Common myeloid progenitor, CD34-positive (primary cell): ENCODE data around the gene ZNF483.
"Not testable (repeated sequence)": the region's sequence is repeated elsewhere in the genome, so short reads cannot be mapped to it uniquely, and the experiment has no call there.

Experiments used
- CTCF ChIA-PET: fragments of 350-600 bp; sonication (Branson Sonifier 250); formaldehyde crosslinking; loops from one replicate; lab custom pipeline; 2021; ENCODE audit warnings: antibody characterized with exemption; lab: Charles Lee
- POLR2A ChIA-PET: fragments of 350-600 bp; sonication (Branson Sonifier 250); formaldehyde crosslinking; loops from one replicate; lab custom pipeline; 2021; ENCODE audit warnings: antibody characterized with exemption; lab: Charles Lee
- DNase-seq, 3 donors: peaks; one replicate each; pipeline versions ENCODE4 v3.0.0 to v3.0.0-alpha.2; 2013
- H3K27ac ChIP-seq, 2 experiments: 1 replicate in 1 of 2; 2 replicates in 1 of 2; pipeline ENCODE4 v1.7.0; 2013; ENCODE audit warnings: inconsistent platforms in 2 of 2, low read length in 2 of 2, mild to moderate bottlenecking in 2 of 2, low read depth in 1 of 2, moderate library complexity in 1 of 2; ENCODE audit not compliant: severe bottlenecking in 2 of 2, insufficient read depth in 1 of 2, poor library complexity in 1 of 2
- H3K27me3 ChIP-seq, 5 experiments: replicated peaks in 2 of 5; 1 replicate in 3 of 5; 2 replicates in 2 of 5; pipeline versions ENCODE4 v1.6.1 to v1.7.0; 2013; ENCODE audit warnings: low read length in 4 of 5, mild to moderate bottlenecking in 2 of 5, moderate library complexity in 2 of 5, inconsistent platforms in 1 of 5; ENCODE audit not compliant: insufficient read depth in 5 of 5, control insufficient read depth in 4 of 5
- H3K36me3 ChIP-seq, 4 experiments: 1 replicate in 2 of 4; 2 replicates in 2 of 4; pipeline versions ENCODE4 v1.6.1 to v1.7.0; 2013; ENCODE audit warnings: low read length in 3 of 4, control low read depth in 1 of 4, mild to moderate bottlenecking in 1 of 4; ENCODE audit not compliant: control insufficient read depth in 4 of 4, insufficient read depth in 4 of 4
- H3K4me1 ChIP-seq, 4 experiments: 1 replicate in 3 of 4; 2 replicates in 1 of 4; pipeline versions ENCODE4 v1.6.1 to v1.7.1; 2013; ENCODE audit warnings: low read length in 3 of 4, mild to moderate bottlenecking in 3 of 4, control low read depth in 1 of 4, inconsistent platforms in 1 of 4, moderate library complexity in 1 of 4; ENCODE audit not compliant: control insufficient read depth in 4 of 4, insufficient read depth in 4 of 4; ENCODE audit errors: control extremely low read depth in 1 of 4
- H3K4me3 ChIP-seq, 7 experiments: 1 replicate in 4 of 7; 2 replicates in 3 of 7; pipeline versions ENCODE4 v1.5.1 to v1.7.0; 2013; ENCODE audit warnings: mild to moderate bottlenecking in 7 of 7, low read length in 6 of 7, moderate library complexity in 6 of 7, inconsistent platforms in 2 of 7, low read depth in 2 of 7, control low read depth in 1 of 7; ENCODE audit not compliant: insufficient read depth in 4 of 7, control insufficient read depth in 1 of 7; ENCODE audit errors: extremely low read depth in 1 of 7
- H3K9me3 ChIP-seq, 5 experiments: 1 replicate in 4 of 5; 2 replicates in 1 of 5; pipeline versions ENCODE4 v1.6.1 to v1.7.1; 2013; ENCODE audit warnings: low read length in 4 of 5, mild to moderate bottlenecking in 2 of 5, inconsistent platforms in 1 of 5, low read depth in 1 of 5, moderate library complexity in 1 of 5; ENCODE audit not compliant: control insufficient read depth in 4 of 5, insufficient read depth in 2 of 5; ENCODE audit errors: control extremely low read depth in 1 of 5
- WGBS: methylation state at CpG from one replicate; pipeline ENCODE4 v1.1.5; 2013; ENCODE audit not compliant: insufficient coverage; 5-methylcytosine and 5-hydroxymethylcytosine counted together

ZNF483 gene

DNA sequence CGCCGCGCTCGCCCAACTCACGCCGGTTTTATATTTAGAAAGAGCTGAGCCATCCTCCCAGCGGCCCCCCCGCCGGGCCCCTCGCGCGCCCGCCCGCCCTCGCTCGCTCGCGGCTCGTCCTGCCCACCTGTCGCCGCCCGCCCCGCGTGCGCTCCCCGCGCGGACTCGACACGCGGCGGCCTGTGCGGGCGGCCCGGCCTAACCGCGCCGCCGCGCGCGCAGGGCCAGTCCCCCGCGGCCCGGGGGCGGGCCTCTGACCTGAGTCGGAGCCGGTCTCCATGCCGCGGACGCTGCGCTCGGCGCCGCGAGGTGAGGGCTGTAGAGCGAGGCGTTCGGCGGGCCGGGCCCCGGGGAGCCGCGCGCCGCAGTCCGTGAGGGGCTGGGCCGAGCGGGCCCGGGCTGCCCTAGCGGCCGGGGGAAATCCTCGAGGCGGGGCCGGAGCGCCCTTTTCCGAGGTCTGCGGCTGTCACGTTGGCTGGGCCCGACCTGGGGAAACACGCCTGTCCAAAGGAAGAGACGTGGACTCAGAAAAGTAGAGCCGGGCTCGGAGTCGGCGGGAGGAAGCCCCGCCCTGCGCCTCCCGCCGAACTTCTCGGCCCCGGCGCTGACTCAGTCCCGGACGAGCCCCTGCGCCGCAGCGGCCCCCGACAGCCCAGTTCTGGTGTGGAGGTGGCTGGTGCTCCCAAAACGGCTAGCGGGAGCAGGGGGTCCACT lies 41.0 kb upstream of the ZNF483 start, which contains the start of gene ECPAS:
TSS of gene ECPAS (minus strand) at position 526 of the 714 bp plus-strand sequence. CDS start 11,465 bp downstream, outside the sequence.
- peak; percentile 68 to 87 (median 82) for DNase-seq
- Histone ChIP-seq H3K9me3 (no peaks in the 10 kb centered on the region), H3K4me3 (peak within 1 kb of the TSS; percentile 79 to 97 (median 88)), H3K27me3 (no peaks in the 10 kb centered on the region), H3K4me1 (peaks cover 6 to 14% (median 10%) of the 10 kb centered on the region in 4 experiments), H3K27ac (peak within 1 kb of the TSS; percentile 81 to 93), H3K36me3 (no peaks in the 10 kb centered on the region)
- ChIA-PET CTCF (interaction anchor here (0.9 to 1.0 kb wide), 2 partner anchors 11 to 14 kb away, joined by 3 read pairs; no protein-coding TSS in a partner anchor), POLR2A (interaction anchor here (0.6 kb wide), 1 partner anchor 68 kb away, joined by 4 read pairs; no protein-coding TSS in a partner anchor)
- WGBS = under 1% methylated on average over 94 of the region's 101 CpGs

DNA sequence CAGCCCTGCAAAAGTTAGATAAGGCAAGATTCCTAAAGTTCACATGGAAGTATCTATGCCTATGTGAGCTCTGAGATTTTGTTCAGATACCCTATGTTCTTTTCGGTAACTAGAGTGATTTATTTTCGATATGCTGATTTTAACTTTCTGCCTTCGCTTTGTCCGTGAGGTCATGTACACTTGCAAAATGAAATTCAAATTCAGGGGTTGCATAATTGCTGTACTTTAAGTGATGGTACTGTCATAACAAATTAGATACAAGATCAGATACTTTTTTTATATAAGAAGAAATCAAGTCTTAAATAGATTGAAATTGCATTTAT lies 40.4 kb upstream of the ZNF483 start:
- Histone ChIP-seq H3K4me3 (peak overlapping the region; percentile 79 to 97 (median 88)), H3K27ac (peak overlapping the region; percentile 74 to 86), H3K4me1 (peaks cover 6 to 14% (median 10%) of the 10 kb centered on the region in 4 experiments), H3K36me3 (no peaks in the 10 kb centered on the region), H3K9me3 (no peaks in the 10 kb centered on the region), H3K27me3 (no peaks in the 10 kb centered on the region)
- CTCF ChIA-PET = interaction anchor here (0.6 kb wide), 1 partner anchor 45 kb away, joined by 4 read pairs; no protein-coding TSS in a partner anchor
- 0% methylated on average over 1 of the region's 4 CpGs for WGBS
- DNase-seq = no peak
- POLR2A ChIA-PET = no interaction called here

DNA sequence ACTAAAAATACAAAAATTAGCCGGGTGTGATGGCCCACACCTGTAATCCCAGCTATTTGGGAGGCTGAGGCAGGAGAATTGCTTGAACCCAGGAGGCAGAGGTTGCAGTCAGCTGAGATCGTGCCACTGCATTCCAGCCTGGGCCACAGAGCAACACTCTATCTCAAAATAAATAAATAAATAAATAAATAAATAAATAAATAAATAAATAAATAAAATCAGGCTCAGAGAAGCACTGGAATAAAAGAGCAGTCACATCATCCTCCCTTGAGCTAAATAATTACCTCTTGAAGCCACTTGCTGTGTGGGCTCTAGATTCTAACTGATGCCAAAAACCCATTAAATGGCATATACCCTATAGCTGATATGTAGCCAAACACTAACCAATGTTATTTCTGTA lies 27.8 kb upstream of the ZNF483 start:
- H3K9me3 ChIP-seq, CTCF ChIA-PET, DNase-seq, H3K27me3 ChIP-seq, H3K27ac ChIP-seq, H3K36me3 ChIP-seq, H3K4me1 ChIP-seq, H3K4me3 ChIP-seq, POLR2A ChIA-PET: not testable (repeated sequence)
- WGBS = no CpG with 5 or more reads among the region's 2 CpGs

DNA sequence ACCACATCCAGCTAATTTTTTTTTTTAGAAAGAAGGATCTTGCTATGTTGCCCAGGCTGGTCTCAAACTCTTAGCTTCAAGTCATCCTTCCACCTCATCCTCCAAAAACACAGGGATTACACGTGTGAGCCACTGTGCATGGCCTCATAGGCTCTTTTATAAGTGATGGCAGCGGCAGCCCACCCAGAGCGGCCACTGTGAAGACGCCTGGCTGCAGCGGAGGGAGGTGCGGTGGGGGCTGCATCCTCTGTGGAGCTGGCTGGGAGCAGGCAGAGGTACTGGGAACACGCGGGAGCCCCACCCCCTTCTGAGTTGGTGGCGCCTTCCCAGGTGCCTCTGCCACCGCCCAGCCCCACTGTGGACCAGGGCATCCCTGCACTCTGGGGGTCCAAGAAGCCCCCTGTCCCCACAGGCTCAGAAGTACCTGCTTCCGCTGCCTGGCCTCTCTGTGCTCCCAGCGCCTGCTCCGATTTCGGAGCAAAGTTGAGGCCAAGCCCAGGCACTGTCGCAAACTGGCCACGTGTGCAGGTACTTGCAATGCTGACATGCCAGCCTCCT lies 23.9 kb upstream of the ZNF483 start:
- H3K9me3 ChIP-seq = no peaks in the 10 kb centered on the region
- H3K27ac ChIP-seq = no peak overlapping the region
- no peaks in the 10 kb centered on the region for H3K4me1 ChIP-seq
- 95% methylated on average over 16 of the region's 16 CpGs for WGBS
- POLR2A ChIA-PET = no interaction called here
- CTCF ChIA-PET = interaction anchor here (1.5 kb wide), 1 partner anchor 11 kb away, joined by 3 read pairs; no protein-coding TSS in a partner anchor
- no peak overlapping the region for H3K4me3 ChIP-seq
- no peak for DNase-seq
- no peaks in the 10 kb centered on the region for H3K36me3 ChIP-seq
- H3K27me3 ChIP-seq = no peaks in the 10 kb centered on the region

DNA sequence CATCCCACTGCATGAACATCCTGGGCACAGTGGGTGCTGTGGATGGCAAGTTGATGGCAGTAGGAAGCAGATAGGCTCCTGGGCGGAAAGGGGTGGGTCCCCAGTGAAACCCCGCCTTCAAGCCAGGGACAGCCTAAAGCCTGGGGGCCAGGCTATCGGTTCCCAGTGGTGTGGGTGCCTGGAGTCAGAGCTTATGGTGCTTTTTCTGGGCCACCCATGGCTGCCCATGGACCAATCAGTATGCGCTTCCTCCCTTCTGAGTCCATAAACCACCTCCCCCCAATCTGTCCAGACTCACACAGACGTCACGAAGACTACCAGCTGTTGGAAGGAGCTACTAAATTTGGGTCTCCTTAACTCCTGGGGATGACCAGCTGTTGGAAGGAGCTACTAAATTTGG lies 23.3 kb upstream of the ZNF483 start:
- Histone ChIP-seq H3K27ac (no peak overlapping the region), H3K4me1 (no peaks in the 10 kb centered on the region), H3K4me3 (no peak overlapping the region), H3K27me3 (no peaks in the 10 kb centered on the region), H3K36me3 (no peaks in the 10 kb centered on the region), H3K9me3 (no peaks in the 10 kb centered on the region)
- WGBS = 100% methylated on average over 1 of the region's 6 CpGs
- POLR2A ChIA-PET = no interaction called here
- CTCF ChIA-PET = no interaction called here
- DNase-seq = no peak

DNA sequence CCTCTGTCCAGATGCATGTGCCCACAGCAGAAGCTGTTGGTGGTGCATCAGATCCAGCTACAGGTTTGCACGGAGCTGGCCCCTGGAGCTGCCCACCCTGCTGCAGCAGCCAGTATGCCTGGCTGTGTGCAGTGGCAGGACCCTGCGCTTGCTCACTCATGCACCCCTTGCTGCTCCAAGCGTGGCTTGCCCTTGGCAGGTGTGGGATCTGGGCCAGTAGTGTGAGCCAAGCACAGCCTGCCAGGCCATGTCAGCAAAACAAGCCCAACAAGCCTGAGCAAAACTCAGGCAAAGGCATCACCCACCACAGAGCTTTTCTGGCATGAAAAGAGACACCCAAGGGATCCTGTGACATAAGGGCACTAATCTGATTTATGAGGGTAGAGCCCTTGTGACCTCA lies 22.5 kb upstream of the ZNF483 start:
- Histone ChIP-seq H3K9me3 (no peaks in the 10 kb centered on the region), H3K4me1 (no peaks in the 10 kb centered on the region), H3K4me3 (no peak overlapping the region), H3K36me3 (no peaks in the 10 kb centered on the region), H3K27me3 (no peaks in the 10 kb centered on the region), H3K27ac (no peak overlapping the region)
- WGBS = 95% methylated on average over 3 of the region's 3 CpGs
- ChIA-PET POLR2A (interaction anchor here (0.6 kb wide), 1 partner anchor 131 kb away, joined by 3 read pairs; no protein-coding TSS in a partner anchor), CTCF (no interaction called here)
- DNase-seq = no peak

DNA sequence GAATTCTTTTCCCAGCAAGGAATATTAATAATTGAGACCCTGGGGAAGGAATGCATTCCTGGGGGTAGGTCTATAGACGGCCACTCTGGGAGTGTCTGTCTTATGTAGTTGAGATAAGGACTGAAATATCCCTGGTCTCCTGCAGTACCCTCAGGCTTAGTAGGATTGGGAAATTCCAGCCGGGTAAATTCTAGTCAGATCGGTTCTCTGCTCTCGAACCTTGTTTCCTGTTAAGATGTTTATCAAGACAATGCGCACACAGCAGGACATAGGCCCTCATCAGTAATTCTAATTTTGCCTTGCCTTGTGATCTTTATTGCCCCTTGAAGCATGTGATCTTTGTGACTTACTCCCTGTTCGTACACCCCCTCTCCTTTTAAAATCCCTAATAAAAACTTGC lies 13.4 kb upstream of the ZNF483 start:
- H3K4me3 ChIP-seq, H3K36me3 ChIP-seq, DNase-seq, H3K27ac ChIP-seq, H3K4me1 ChIP-seq, H3K9me3 ChIP-seq, H3K27me3 ChIP-seq: not testable (repeated sequence)
- WGBS = 96% methylated on average over 5 of the region's 6 CpGs
- POLR2A ChIA-PET = interaction anchor here (0.5 kb wide), 1 partner anchor 25 kb away, joined by 3 read pairs; no protein-coding TSS in a partner anchor
- CTCF ChIA-PET = interaction anchor here (1.5 kb wide), 1 partner anchor 11 kb away, joined by 3 read pairs; no protein-coding TSS in a partner anchor
